KOPT-K1 (cell line): Measurements from ENCODE around the gene NBPF1.
"Not testable (repeated sequence)": the region's sequence is repeated elsewhere in the genome, so short reads cannot be mapped to it uniquely, and the experiment has no call there.

Experiments used
- H3K27ac ChIP-seq: fragments of 200-600 bp; sonication (generic); 2 replicates; pipeline ENCODE4 v1.5.1; 2016; ENCODE audit warnings: antibody characterized with exemption, mild to moderate bottlenecking, low read depth, low read length; ENCODE audit not compliant: poor library complexity, severe bottlenecking
- H3K36me3 ChIP-seq: fragments of 200-600 bp; sonication (generic); 2 replicates; pipeline ENCODE4 v1.5.1; 2017; ENCODE audit warnings: antibody characterized with exemption, mild to moderate bottlenecking, low read length, moderate library complexity; ENCODE audit not compliant: insufficient read depth
- H3K9me3 ChIP-seq: fragments of 200-600 bp; sonication (generic); 2 replicates; pipeline ENCODE4 v1.5.1; 2017; ENCODE audit warnings: antibody characterized with exemption, low read length, mild to moderate bottlenecking; ENCODE audit not compliant: insufficient read depth, poor library complexity, severe bottlenecking

The NBPF1 gene

DNA sequence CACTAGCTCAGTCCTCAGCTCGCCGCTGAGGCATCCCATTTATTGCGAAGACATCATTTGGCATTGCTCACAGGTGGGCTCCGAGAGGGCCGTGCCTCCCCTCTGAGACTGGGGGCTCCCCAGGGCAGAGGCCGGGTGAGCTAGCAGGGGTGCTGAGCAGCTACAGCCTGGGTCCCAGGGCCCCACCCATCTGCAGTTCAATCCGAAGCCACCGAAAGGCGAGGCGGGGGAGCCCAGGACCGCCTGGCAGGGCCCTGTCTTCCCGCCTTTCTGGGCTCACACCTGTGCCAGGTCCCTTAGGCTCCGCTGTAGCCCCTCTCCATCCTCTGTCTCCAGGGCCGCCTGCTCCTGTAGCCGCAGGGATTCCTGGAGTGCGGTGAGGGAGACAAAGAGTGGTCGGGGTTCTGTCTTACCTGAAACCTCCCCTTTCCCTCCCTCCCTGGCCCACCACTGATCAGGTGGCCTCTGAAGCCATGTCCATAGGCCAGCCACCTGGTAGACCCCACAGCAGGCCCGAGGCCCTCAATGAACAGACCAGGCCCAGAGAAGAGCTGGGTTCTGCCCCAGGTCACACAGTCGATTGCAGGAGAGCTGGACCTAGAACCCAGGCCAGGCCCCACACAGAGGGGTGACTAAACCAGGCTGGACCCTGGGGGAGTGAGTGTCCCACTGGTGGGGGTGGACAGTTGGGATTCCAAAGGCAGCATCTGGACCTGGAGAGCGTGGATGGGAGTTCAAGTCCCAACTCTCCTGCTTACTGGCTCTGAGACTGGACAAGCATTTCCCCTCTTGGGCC is 18.1 kb upstream of the NBPF1 start:
- Histone ChIP-seq H3K36me3 (peaks cover 69% of the 10 kb centered on the region), H3K27ac (no peak overlapping the region), H3K9me3 (no peaks in the 10 kb centered on the region)

DNA sequence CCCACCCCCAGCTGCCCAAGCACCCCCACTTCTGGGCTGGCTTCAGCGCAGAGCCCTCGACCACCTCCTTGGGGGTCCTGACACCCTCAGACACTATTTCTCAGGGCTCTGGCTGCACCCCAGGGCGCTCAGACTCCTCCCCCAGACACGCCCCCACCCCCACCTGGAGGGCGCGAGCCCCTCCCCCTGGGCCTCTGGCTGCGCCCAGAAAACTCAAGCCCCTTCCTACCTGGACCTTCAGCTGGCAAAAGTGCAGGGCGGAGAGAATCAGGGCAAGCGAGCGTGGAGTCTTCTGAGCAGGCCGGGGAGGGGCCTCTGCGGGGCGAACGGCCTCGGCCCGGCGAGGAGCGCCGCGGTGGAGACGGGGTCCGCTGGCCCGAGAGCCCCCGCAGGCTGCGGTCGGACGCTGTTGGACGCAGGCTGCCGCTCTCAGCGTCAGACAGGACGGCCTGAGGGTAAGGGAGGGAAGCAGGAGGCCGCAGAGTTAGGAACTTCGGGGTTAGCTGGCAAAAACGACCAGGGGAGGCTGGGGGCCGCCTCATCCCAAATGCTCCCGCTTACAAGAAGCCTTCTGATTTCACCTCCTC is 17.4 kb upstream of the NBPF1 start:
- Histone ChIP-seq H3K9me3 (no peaks in the 10 kb centered on the region), H3K36me3 (peaks cover 76% of the 10 kb centered on the region), H3K27ac (no peak overlapping the region)

DNA sequence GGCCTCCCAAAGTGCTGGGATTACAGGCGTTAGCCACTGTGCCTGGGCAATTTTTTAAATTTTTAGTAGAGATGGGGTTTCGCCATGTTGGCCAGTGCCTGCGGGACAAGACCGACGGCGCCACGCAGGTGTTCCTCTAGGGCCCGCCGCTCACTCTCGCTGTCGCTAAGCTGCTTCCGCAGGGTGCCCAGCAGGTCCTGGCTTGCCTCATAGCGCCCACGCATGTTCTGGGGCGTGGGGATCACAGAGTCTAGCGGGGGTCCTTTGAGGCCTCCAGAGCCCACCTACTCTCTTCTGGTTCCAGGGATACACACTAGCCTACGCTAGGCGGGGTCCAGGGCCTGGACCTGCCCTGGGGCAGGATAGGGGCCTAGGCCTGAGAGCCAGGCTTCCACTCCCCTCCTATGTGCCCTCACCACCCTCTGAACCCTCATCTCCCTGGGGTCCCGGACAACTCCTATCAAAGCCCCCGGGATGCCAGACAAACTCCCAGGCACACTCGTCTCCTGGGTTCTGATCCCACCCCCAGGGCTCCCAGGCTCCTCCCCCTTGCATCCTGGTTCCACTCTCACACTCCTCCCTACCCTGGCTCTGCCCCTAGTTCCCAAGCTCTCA is 16.7 kb upstream of the NBPF1 start:
- H3K36me3 ChIP-seq = peaks cover 81% of the 10 kb centered on the region
- H3K27ac ChIP-seq, H3K9me3 ChIP-seq: not testable (repeated sequence)

DNA sequence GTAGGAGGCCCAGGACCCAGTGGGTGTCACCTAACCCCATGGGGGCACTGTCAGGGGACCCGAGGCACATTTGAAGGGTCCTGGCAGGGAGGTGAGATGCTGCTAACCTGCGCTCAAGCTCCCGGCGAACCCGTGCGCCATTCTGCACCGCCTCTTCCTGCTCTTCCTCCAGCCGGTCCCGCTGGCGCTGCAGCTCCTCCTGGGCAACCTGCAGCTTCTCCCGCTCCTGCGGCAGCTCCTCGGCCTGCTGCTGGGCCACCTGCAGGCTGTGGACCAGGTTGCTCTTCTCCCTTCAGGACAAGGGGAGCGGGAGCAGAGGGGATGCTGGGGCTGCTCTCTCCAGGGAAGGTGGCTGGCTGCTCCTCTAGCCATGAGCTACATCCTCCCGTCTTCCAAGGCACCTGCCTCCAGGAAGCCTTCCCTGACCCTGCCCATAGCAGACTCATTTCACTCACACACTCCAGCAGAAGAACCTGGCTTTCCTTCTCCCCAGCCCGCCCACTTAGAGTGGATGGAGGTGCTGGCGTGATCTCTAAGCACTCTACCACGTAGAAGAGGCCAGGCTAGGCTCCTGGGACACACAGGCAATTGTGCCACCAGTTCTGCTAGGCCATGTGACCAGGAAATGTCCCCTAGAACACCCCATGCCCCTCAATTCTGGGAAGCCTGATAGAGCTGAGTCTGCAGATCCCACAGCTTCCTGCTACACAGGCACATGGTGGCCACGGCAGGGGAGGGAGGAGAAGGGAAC is 15.2 kb upstream of the NBPF1 start:
- H3K9me3 ChIP-seq = no peaks in the 10 kb centered on the region
- no peak overlapping the region for H3K27ac ChIP-seq
- peaks cover 84% of the 10 kb centered on the region for H3K36me3 ChIP-seq

DNA sequence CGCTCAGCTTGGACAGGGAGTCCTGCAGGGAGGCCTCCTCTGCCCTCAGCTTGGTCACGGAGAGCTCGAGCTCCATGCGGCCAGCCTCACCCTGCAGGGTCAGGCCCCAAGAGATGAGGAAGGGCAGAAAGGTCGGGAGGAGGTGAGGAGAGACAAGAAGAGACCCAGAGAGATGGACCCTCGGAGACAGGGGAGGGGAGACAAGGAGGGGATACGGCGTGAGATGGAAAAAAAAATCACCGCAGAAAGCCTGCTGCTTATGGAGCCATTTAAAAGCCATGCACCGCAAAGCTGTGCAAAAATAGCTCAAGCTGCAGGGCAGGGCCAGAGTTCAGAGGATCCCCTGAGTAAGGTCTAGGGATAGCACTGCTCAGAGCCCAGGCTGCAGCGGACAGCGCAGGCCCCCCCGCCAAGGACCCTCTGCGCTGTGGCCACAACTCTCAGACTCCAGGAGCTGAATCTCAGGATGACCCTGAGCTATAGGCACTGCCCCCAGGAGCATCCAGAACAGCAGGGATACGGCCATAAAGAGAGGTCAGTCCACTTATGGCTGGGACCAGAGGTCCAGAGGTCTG is 13.1 kb upstream of the NBPF1 start:
- H3K36me3 ChIP-seq = peaks cover 85% of the 10 kb centered on the region
- H3K27ac ChIP-seq, H3K9me3 ChIP-seq: not testable (repeated sequence)

DNA sequence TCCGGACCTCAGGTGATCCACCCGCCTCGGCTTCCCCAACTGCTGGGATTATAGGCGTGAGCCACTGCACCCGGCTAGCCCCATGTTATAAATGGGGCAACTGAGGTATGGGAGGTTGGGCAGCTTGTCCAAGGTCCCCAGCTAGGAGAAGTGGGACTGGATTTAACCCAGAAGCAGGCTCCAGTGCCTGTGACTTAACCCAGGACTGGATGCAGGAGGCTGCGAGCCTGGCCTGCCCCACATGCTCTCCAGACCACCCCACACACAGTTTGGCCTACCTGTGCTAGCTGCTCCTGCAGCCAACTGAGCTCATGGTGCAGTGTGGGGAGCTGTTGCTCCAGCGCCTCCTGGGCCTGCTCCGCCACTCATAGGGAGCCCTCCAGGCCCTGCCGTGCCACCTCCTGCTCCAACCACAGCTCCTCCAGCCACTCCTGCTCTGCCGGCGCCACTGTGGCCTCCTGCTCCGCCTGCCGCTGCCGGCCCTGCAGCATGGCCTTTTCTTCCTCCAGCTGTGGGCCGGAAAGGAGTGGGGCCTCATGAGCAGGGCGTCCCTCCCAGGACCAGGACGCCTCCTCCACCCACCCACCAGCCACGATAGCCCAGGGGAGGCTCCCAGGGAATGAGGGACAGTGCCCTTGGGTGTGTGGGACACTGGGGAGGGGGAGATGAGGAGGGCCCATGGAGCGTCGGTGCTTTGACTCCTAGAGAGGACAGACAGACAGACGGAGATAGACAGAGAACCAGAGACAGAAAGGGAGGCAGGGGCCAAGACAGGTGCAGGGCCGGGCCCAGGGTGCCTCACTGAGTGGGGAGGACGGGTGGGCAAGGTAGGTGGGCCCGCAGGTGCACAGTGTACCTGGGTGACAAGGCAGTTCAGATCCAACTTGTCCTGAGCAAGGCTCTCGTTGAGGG is 12.4 kb upstream of the NBPF1 start:
- Histone ChIP-seq H3K36me3 (peaks cover 77% of the 10 kb centered on the region), H3K27ac (no peak overlapping the region), H3K9me3 (no peaks in the 10 kb centered on the region)

DNA sequence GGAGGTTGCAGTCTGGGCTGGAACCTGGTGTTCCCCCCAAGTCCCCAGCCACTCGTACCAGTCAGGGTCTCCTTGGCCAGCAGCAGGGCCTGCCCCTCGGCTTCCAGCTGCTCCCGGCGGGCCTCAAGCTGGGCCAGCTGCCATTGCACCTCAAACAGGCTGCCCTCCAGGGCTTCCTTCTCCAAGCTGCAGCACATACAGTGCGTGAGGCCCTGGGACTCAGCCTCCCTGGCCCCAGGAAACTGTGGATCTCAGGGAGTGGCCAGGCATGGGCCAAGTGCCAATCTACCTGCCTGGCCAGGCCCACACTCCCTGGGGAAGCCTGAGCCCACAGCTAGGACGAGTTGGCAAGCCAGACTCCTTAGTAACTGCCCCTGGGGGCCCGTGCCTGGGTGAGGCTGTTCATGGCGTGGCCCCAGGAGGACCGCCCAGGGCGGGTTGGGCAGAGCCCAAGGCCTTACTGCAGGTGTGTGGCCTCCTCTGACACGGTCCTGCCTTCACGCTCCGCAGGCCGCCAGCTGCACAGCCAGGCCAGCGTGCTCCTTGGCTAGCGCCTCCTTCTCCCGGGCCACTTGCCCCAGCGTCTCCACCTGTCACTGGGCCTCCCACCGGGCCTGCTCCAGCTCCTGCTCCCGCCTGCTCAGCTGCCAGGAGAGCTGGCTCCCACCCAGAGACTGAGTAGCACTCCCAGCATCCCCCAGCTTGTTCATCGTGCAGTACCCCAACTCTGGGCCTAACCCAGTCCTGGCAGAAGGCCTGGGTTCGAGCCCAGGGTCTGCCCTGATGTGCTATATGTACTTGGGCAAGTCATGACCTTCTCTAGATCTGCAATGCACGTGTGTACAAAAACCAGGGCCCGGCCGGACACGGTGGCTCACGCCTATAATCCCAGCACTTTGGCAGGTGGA is 10.7 kb upstream of the NBPF1 start:
- not testable (repeated sequence) for H3K9me3 ChIP-seq, H3K27ac ChIP-seq
- H3K36me3 ChIP-seq = peaks cover 64% of the 10 kb centered on the region

DNA sequence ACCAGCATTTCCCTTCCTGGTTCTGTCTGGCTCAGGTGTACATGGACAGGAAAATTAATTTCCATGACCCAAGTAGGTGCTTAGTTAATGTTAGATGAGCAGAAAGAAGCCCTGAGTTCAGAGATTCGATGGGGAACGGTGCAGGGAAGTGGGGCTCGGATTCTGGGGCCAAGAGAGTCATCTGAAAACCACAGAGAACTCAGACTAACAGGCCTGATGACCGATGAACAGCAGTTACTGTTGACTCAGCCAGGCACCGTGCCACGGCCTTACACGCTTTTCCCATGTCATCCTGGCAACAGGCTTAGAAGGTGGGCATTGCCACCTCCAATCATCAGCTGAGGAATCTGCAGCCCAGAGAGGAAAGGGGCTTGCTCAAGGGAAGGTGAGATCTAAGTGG is 10.0 kb upstream of the NBPF1 start:
- H3K9me3 ChIP-seq, H3K27ac ChIP-seq: not testable (repeated sequence)
- peaks cover 63% of the 10 kb centered on the region for H3K36me3 ChIP-seq

DNA sequence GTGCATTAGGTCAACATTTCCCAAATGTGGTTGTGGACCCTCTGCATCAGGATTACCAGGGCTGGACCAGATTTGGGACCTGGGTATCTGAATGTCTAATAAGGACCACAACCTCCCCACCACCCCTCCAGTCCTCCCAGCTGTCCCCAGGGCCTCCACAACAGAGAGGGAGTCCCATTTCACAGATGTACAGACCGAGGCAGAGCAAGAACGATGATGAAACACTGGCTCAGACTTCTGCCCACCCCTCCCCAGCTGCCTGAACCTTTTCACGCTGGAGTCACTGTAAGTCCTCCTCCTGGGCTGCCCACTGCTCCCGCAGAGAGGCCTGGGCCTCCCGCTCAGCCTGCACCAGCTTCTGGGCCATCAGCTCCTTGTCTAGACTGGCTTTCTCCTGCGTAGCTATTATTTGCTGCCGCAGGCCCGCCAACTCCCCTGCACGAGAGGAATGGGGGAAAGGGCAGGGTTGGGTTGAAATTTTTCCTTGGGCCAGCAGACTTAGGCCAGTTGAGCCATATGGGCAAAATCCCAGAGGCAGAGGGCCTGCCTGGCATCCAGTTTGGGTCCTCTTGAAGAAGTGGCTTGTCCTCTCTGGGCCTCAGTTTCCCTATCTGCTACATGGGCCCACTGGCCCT is 8.4 kb upstream of the NBPF1 start:
- not testable (repeated sequence) for H3K9me3 ChIP-seq, H3K27ac ChIP-seq
- H3K36me3 ChIP-seq = peaks cover 58% of the 10 kb centered on the region

DNA sequence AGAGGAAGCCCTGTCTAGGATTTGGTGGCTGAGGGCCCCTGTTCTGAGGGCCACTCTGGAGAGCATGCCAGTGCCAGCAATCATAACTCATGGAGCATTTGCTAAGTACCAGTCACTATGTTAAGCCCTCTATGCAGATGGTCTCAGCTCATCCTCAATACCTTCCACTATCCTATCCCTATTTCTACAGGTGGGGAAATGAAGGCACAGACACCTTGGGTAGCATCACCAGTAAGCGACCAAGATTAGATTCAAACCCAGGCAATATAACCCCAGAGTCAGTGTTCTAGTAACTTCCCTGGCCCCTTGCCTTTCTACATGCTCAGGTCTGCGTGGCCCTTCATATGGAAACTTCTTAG is 7.9 kb upstream of the NBPF1 start:
- no peaks in the 10 kb centered on the region for H3K9me3 ChIP-seq
- no peak overlapping the region for H3K27ac ChIP-seq
- H3K36me3 ChIP-seq = peaks cover 54% of the 10 kb centered on the region

DNA sequence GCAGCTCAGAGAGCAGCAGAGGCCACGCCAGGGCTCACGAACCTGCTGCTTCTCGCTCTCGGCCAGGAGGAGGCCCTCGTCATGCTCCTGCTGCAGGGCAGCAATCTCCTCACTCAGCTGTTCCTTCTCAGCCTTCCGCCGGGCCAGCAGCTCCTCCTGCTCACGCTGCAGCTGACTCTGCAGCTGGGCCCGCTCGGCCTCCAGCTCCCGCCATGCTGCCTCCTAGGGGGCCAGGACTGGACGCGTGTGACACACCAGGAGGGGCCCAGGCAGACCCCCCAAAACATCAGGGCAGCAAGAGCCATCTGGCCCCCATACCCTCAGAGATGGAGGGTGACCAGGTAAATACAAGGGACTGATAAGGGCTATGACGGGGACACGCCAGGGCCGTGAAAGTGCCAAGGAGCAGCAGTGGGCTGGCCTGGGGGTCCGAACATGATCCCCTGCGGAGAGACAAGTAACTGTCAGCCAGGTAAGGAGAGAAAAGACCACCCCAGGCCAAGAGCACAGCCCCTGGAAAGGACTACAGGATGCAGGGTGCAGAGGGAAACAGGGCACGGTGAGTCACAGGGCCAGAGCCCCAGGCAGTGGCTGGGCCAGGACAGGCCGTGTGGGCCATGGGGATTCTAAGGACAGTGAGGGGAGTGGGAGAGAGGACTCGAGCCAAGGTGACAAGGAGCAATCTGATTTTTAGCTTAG is 6.6 kb upstream of the NBPF1 start:
- not testable (repeated sequence) for H3K27ac ChIP-seq, H3K9me3 ChIP-seq
- H3K36me3 ChIP-seq = peaks cover 42% of the 10 kb centered on the region; the same call in 1 of the 2 replicates

DNA sequence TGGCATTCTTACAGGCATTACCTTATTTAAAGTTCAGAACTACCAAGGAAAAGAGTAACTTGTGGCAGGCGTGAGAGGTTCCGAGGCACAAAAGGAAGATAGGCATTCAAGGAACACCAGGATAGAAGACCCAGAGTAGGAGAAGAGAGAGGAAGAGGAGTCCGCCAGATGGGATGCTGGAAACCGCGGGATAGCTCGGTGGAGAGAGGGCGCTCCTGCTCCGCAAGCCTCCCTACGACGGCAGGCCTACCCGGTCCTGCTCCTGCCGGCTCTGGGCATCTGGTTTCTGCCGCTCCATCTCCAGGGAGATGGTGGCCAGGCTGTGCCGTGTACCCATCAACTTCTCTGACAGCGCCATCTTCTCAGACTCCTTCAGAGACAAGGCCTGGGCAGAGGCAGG is 5.4 kb upstream of the NBPF1 start:
- Histone ChIP-seq H3K36me3 (peaks cover 30% of the 10 kb centered on the region; the same call in 1 of the 2 replicates), H3K9me3 (no peaks in the 10 kb centered on the region), H3K27ac (no peak overlapping the region)
